ENCODE data around the gene ZFAND2B.

GRCh38 chr2:219213026-219213415, 6.4 kb downstream of the ZFAND2B start:
- TF ChIP-seq, protein P1, sequence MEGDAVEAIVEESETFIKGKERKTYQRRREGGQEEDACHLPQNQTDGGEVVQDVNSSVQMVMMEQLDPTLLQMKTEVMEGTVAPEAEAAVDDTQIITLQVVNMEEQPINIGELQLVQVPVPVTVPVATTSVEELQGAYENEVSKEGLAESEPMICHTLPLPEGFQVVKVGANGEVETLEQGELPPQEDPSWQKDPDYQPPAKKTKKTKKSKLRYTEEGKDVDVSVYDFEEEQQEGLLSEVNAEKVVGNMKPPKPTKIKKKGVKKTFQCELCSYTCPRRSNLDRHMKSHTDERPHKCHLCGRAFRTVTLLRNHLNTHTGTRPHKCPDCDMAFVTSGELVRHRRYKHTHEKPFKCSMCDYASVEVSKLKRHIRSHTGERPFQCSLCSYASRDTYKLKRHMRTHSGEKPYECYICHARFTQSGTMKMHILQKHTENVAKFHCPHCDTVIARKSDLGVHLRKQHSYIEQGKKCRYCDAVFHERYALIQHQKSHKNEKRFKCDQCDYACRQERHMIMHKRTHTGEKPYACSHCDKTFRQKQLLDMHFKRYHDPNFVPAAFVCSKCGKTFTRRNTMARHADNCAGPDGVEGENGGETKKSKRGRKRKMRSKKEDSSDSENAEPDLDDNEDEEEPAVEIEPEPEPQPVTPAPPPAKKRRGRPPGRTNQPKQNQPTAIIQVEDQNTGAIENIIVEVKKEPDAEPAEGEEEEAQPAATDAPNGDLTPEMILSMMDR (IDR thresholded peaks at IDR 0.05): no peak
- TF ChIP-seq SIN3A (IDR thresholded peaks at IDR 0.05; ENCODE audit: borderline replicate concordance, low read depth, low read length) (no peak), RFX5 (IDR thresholded peaks at IDR 0.05; ENCODE audit: low read length) (no peak), FOSL2 (IDR thresholded peaks at IDR 0.05; ENCODE audit: borderline replicate concordance, low read depth) (no peak), FOXM1 (IDR thresholded peaks at IDR 0.05; ENCODE audit: low read depth) (no peak), FOXJ3 (CRISPR knock-in tag; IDR thresholded peaks at IDR 0.05) (no peak), EP300 (IDR thresholded peaks at IDR 0.05; ENCODE audit: borderline replicate concordance in 1 of 2, low read depth in 1 of 2, low read length in 1 of 2) (no peak), MAX (IDR thresholded peaks at IDR 0.05; ENCODE audit: low read depth) (no peak), YY1 (IDR thresholded peaks at IDR 0.05; ENCODE audit: low read depth) (no peak), POLR2AphosphoS5 (IDR thresholded peaks at IDR 0.05; ENCODE audit: low read depth, low read length) (no peak), REST (IDR thresholded peaks at IDR 0.05; ENCODE audit: low read depth, low read length) (no peak), NFIC (IDR thresholded peaks at IDR 0.05; ENCODE audit: borderline replicate concordance) (no peak), TCF12 (IDR thresholded peaks at IDR 0.05) (no peak)
- TF ChIP-seq, protein P2, sequence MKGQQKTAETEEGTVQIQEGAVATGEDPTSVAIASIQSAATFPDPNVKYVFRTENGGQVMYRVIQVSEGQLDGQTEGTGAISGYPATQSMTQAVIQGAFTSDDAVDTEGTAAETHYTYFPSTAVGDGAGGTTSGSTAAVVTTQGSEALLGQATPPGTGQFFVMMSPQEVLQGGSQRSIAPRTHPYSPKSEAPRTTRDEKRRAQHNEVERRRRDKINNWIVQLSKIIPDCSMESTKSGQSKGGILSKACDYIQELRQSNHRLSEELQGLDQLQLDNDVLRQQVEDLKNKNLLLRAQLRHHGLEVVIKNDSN (IDR thresholded peaks at IDR 0.05; ENCODE audit: borderline replicate concordance, low read depth): no peak

Data from SK-N-SH (cell line).